Uterus (tissue), 4 donors: ENCODE measurements around the gene MTF1. TPM values are rescaled to one million over a fixed set of nuclear protein-coding genes. Genes with fewer than 3 reads are reported as not detected.

Experiments used
- DNase-seq, 2 donors: peaks; one replicate each; pipeline ENCODE4 v3.0.0-alpha.2; 2019 to 2020
- H3K27ac ChIP-seq, 2 donors: fragments of 200-600 bp; sonication (generic); 1 replicate in 1 of 2; 2 replicates in 1 of 2; pipeline ENCODE4 v1.5.1; 2016 to 2018
- H3K27me3 ChIP-seq, 2 donors: fragments of 200-600 bp; sonication (generic); one replicate each; pipeline ENCODE4 v1.5.1; 2018 to 2019; ENCODE audit warnings: control low read depth in 1 of 2
- H3K36me3 ChIP-seq, 2 donors: fragments of 200-600 bp; sonication (generic); one replicate each; pipeline ENCODE4 v1.5.1; 2019; ENCODE audit warnings: control low read depth in 1 of 2
- H3K4me1 ChIP-seq, 2 donors: fragments of 200-600 bp; sonication (generic); one replicate each; pipeline ENCODE4 v1.5.1; 2018 to 2019; ENCODE audit warnings: control low read depth in 1 of 2
- H3K4me3 ChIP-seq, 2 donors: fragments of 200-600 bp; sonication (generic); 1 replicate in 1 of 2; 2 replicates in 1 of 2; pipeline ENCODE4 v1.5.1; 2018 to 2019; ENCODE audit warnings: mild to moderate bottlenecking in 1 of 2
- H3K9me3 ChIP-seq, 2 donors: fragments of 200-600 bp; sonication (generic); one replicate each; pipeline ENCODE4 v1.5.1; 2019; ENCODE audit warnings: control low read depth in 1 of 2
- CTCF ChIP-seq, 4 experiments: fragments of 200-600 bp in 2 of 4; fragments of 450-650 bp in 2 of 4; sonication (generic) in 2 of 4; IDR thresholded peaks; one replicate each; pipeline ENCODE4 v1.5.1; 2016 to 2019; ENCODE audit warnings: antibody characterized with exemption in 4 of 4, mild to moderate bottlenecking in 2 of 4, moderate library complexity in 1 of 4
- POLR2A ChIP-seq, 2 donors: fragments of 450-650 bp; IDR thresholded peaks; one replicate each; pipeline ENCODE4 v1.6.1; 2016; ENCODE audit warnings: antibody characterized with exemption in 2 of 2, mild to moderate bottlenecking in 1 of 2, moderate library complexity in 1 of 2
- intact Hi-C: fragments of 100-400 bp; cut with DNase I; formaldehyde crosslinking; loops from one replicate; pipeline ENCODE4 v1.15.1; 2023; ENCODE audit warnings: low total_unique reads
- total RNA-seq, 4 donors: library from RNA; depleted of rRNA in 3 of 4; stranded (reverse); fragments of >200 nt in 3 of 4; gene quantifications; one replicate each; pipeline versions ENCODE4 v1.1.0 to v1.2.4, GENCODE V29; 2014 to 2023
- donor health status: DM: yes; HTN: yes; CAD: no.

The MTF1 gene
- total RNA-seq, 4 donors from 2014 or later = 1.5 to 20.5 (median 4.8) TPM

- no peak for DNase-seq
- intact Hi-C loops = no loop called here
- Histone ChIP-seq H3K27me3 (no peaks in the 10 kb centered on the region), H3K36me3 (no peaks in the 10 kb centered on the region), H3K4me3 (no peak overlapping the region), H3K9me3 (no peaks in the 10 kb centered on the region), H3K4me1 (peaks cover 0 to 4% of the 10 kb centered on the region in 2 donors), H3K27ac (no peak overlapping the region)
- TF ChIP-seq POLR2A (IDR thresholded peaks at IDR 0.05) (no peak), CTCF (IDR thresholded peaks at IDR 0.05) (no peak)
Observed at GRCh38 chr1:37813529-37814145, 45.8 kb downstream of the MTF1 start.

- Histone ChIP-seq H3K36me3 (no peaks in the 10 kb centered on the region), H3K27me3 (no peaks in the 10 kb centered on the region), H3K9me3 (no peaks in the 10 kb centered on the region), H3K4me1 (peaks cover 11 to 14% of the 10 kb centered on the region in 2 donors), H3K4me3 (no peak overlapping the region), H3K27ac (no peak overlapping the region)
- intact Hi-C loops = no loop called here
- TF ChIP-seq CTCF (IDR thresholded peaks at IDR 0.05) = peak; percentile 31 to 68 (median 48)
- TF ChIP-seq POLR2A (IDR thresholded peaks at IDR 0.05) = no peak
- peak; percentile 49 to 50 for DNase-seq
Observed at GRCh38 chr1:37811027-37811655, 48.3 kb downstream of the MTF1 start.

GRCh38 chr1:37809942-37810341, 49.5 kb downstream of the MTF1 start:
- peaks cover 14% of the 10 kb centered on the region in 2 donors for H3K4me1 ChIP-seq
- DNase-seq = no peak
- no peak overlapping the region for H3K4me3 ChIP-seq
- intact Hi-C loops = no loop called here
- no peaks in the 10 kb centered on the region for H3K27me3 ChIP-seq
- no peaks in the 10 kb centered on the region for H3K36me3 ChIP-seq
- H3K9me3 ChIP-seq = no peaks in the 10 kb centered on the region
- TF ChIP-seq POLR2A (IDR thresholded peaks at IDR 0.05) (no peak), CTCF (IDR thresholded peaks at IDR 0.05) (no peak)
- no peak overlapping the region for H3K27ac ChIP-seq

GRCh38 chr1:37808369-37809319, 50.7 kb downstream of the MTF1 start:
- H3K9me3 ChIP-seq = no peaks in the 10 kb centered on the region
- no peaks in the 10 kb centered on the region for H3K27me3 ChIP-seq
- intact Hi-C loops = no loop called here
- no peaks in the 10 kb centered on the region for H3K36me3 ChIP-seq
- TF ChIP-seq POLR2A (IDR thresholded peaks at IDR 0.05) = no peak
- peaks cover 14% of the 10 kb centered on the region in 2 donors for H3K4me1 ChIP-seq
- peak overlapping the region; percentile 90 to 97 for H3K27ac ChIP-seq
- peak overlapping the region; percentile 86 to 95 for H3K4me3 ChIP-seq
- peak; percentile 45 to 71 for DNase-seq

DNA sequence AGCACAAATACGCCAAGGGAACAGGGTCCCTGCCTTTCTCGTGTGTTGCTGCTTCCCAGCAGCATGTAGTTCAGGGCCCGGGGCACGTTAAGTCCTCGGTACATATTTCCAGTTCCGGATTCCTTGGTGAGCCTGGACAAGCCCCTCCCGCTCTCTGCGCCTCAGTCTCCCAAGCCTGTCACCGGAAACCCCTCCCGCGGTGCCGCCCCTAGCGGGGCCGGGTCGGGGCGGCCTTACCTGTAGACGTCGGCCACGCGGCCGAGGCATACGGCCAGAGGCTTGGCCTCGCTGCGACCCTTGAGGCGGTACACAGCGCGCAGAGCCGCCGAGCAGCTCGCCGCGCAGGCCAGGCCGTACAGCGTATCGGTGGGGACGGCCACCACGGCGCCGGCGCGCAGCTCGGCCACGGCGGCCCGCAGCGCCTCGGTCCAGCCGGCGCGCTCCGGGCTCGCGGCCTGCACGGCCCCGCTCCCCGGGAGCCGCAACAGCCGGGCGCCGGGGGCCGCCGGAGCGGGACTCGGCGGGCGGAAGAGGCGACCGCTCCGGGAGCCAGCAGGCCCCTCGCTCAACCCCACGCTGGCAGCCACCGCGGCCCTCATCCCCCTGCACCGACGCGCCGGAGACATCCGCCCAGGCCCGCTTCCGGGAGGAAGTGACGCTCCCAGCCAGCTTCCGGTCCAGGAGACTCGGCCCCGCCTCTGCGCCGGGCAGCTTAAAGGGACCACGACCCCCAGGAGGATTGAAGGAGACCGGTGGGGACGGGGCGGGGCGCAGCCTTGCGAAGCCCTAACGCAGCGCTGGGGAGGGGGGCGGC, 51.6 kb downstream of the MTF1 start, which contains the start of the genes C1orf122 and YRDC:
TSS of gene C1orf122 (plus strand) at position 236 of the 814 bp plus-strand sequence. CDS start 615 bp downstream, outside the sequence.
TSS of gene YRDC (minus strand) at position 654 of the 814 bp plus-strand sequence. CDS start at position 626, 28 bp downstream.
- intact Hi-C loops = no loop called here
- DNase-seq = peak; percentile 91 to 94
- Histone ChIP-seq H3K27me3 (no peaks in the 10 kb centered on the region), H3K27ac (peak within 1 kb of the TSS; percentile 90 to 97), H3K4me1 (peaks cover 14% of the 10 kb centered on the region in 2 donors), H3K4me3 (peak within 1 kb of the TSS; percentile 86 to 95), H3K9me3 (no peaks in the 10 kb centered on the region), H3K36me3 (no peaks in the 10 kb centered on the region)
- peak in 1 of 4 experiments; percentile 19 for TF ChIP-seq CTCF (IDR thresholded peaks at IDR 0.05)
- peak; percentile 59 to 77 for TF ChIP-seq POLR2A (IDR thresholded peaks at IDR 0.05)
